GM18907 (cell line): ENCODE measurements around the gene RET.

Source experiments
- ATAC-seq: cut with Tn5 transposase; IDR thresholded peaks from one replicate; pipeline ENCODE4 v1.9.1; 2021; ENCODE audit warnings: mild to moderate bottlenecking, moderate library complexity; ENCODE audit not compliant: unreplicated experiment

The RET gene

DNA sequence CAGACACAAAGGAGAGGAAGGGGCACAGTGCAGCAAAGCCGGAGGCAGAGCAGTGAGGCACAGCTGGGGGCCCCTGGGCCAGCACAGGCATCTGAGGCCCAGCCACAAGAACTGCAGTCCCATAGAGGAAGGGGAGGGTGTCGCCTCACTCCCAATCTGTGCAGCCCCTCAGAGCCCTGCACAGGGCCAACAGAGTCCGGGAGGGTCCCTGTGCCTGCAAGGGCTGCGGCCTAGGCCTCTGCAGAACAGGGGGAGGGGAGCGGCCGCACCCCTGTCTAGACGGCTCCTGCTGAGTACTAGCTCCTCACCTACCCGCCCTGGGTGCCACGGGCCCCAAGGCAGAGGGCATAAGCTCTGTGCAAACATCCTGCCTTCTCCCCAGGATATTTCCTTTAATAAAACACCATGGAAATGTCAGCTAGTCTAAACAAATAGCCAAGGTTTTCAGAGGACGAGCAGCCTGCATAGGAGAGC, 32.4 kb upstream of the RET start:
- ATAC-seq: no peak

DNA sequence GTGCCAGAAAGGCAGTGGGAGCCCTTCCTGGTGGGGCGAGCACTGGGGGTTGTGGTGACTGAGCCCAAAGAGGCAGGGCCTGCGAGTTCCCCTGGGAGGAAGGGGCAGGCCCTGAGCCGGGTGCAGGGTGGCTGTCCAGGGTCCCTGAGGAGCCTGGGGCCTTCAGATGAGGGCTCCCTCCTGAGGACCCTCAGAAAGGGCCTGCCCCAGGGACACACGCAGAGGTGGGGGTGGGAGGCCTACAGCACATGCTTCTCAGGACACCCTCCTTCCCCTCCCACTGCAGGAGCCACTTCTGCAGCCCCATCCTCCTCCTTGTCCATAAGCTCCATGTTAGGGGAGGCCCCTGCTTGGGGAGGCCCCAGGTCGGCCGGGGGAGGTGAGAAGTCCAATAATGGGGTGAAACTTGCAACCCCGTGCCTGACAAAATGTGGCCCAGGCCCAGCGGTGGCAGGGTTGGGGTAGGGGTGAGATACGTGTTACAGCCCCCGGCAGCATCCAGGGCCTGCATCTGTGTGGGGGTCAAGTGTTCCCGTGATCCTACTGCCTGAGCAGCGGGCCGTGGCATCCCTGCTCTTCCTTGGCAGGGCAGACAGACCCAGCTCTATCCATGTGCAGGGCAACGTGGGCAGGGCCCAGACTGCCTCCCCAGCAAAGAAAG, 31.8 kb upstream of the RET start:
- ATAC-seq: no peak

DNA sequence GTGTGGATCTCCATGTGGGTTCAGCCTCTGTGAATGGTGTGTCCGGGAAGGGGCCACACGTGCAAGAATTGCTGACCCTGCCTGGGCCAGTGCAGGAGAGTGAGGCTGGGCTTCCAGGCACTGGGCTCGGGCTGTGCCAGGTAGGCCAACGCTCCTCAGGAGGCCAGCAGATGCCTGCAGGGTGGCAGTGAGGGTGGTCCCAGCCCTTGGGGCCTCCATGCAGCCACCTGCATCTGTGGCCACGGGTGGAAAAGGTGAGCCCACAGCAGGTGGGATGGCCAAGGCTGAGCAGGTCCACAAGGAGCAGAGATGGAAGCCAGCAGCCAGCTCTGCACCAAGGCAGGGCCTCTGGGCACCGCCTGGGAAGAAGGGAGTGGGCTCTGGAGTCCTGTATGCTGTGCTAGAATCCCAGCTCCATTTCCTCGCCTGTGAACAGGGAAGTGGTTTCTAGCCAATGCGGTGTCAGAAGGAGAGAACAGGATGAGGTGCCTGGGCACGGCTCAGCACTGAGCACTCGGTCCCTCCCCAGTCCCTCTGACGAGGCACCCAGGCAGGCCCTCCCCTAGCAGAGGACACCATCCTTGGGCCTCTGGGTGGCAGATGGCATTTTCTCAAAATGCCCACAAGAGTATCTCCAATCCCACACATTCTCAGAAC, 31.1 kb upstream of the RET start:
- no peak for ATAC-seq

DNA sequence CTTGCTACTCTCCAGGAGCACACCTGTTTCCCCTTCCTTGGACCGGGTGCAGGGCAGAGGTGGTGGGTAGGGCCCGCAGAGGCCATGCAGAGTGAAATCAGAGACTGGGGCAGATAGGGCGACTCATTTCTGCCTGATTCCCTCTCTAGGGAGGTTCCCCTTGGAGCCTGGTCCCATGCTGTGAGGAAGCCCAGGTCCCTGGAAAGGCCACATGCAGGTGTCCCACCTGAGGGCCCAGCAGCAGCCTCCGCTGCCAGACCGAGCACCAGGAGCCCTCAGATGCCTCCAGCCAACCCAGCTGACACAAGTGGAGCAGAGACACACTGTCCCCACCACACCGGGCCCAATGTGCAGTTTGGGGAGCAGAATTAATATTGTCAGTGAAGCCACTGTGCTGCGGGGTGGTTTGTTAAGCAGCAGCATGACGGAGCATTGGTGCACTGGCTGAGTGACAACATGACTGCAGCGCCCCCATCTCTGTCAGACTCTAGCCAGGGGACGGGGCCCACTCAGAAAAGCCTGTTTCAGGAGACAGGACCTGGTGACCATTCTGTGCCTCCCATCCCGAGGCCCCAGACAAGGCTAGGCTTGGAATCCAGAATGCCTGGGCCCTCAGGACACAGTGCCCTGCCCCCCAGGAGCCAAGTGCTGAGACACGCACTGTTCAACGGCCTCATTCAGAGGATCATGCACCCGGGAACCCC, 30.4 kb upstream of the RET start:
- no peak for ATAC-seq

DNA sequence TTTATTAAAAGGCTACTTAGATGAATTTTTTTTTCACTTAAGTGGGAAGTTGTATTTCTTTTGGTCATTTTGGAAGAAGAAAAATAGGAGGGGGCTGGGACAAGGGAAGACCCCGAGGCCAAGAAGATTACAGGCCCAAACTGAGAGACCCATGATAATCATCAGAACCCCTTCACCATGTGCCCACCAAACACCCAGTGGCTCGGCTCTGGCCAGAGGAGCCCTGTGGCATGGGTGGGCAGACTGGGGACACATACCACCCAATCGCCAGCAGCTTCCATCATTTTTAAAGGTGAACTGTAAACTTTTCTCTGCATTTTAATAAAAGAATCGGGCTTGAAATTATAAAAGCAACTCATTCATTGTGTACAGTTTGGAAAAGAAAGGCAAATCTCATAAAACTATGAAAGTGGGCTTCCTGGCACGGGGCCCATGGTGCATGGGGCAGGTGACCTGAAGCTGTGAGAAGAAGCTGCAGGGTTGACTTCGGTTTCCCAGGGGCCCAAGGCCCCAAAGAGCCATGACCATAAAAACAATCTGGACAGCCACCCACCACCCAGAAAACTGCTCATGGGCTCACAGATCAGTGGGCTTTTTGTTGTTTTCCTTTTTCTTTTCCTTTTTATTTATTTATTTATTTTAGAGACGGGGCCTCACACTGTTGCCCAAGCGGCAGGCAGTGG, 29.4 kb upstream of the RET start:
- no peak for ATAC-seq

DNA sequence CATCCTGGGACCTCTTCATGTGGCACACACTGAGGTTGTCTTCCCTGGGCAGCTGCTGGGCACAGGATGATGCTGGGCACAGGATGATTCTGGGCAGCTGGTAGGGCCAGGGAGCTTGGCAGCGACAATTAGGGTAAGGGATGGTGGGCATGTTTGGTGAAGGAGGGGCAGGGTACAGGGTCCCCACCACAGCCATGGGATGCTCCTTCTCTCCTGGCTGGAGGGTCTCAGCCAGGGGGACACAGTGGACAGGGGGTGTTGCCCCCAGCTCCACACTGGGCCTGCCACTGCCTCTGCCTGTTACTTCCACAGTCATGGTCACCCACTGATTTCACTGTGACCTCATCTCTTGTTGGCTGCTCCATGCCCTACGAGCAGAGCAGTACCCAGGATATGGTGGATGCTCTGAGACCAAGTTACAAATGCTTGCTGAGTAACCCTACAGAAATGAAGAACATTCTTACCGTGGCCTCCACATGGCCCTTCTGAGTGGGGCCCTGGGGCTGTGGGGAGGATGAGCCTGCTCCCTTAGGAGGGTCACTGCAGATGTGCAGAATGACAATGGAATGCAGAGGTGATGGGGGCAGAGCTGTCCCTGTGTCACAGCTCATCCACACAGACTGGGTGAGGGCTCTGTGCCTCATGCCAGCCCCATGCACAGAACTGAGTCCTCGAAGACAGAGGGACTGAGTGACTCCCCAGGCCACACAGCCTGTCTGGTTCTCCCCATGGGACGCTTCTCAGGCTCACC, 28.4 kb upstream of the RET start:
- ATAC-seq: no peak

DNA sequence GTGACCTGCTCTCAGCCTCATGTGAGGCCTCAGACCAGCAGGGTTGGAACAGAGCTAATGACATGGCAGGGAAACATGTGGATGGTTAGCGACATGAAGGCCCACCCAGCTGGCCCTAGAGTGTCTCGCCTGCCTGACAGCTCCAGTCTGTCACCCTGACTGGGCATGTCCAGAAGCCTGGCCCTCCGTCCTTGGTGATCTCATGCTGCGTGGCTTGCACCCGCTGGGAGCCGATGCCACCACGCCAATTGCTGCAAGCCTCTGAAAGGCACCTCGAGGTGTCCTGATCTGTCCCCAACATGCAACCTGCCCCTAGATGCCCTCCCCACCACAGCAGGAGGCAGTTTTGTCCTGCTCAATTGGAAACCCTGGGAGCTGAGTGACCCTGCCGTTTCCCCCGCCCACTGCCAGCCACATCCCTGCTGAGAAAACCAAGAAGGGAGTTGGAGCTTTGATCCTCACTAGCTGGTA, 27.8 kb upstream of the RET start:
- ATAC-seq: no peak

DNA sequence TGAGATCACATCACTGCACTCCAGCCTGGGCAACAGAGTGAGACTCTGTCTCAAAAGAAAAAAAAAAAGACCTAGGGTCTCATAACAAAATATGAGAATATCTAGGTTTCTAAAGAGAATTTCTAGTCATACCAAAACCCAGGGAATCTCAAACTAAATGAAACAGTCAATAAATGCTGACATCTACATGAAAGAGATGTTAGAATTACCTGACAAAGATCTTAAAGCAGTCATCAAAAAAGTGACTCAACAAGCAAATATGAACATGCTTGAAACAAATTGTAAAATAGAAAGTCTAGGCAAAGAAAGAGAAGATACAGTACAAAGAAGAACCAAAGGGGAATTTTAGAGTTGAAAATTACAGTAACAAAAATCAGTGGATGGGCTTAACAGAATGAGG, 26.9 kb upstream of the RET start:
- ATAC-seq: no peak

DNA sequence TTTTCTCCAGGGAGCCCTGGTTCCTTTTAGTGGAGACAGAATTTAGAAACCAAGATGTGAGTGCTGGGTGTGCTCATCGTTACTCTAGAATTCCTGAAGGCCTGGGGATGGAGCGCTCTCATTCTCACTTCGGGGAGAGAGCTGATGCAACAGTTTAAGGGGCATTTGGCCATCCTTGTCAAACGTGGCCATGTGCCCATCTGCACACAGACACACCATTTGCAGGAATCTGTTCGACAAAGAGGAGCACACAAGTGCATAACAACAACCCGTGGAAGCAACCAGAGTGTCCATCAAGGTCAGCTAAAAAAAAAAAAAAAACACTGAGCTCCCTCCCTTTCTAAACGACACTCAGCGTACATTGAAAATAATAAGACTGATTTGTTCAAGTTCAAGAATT, 23.0 kb upstream of the RET start:
- ATAC-seq: no peak

DNA sequence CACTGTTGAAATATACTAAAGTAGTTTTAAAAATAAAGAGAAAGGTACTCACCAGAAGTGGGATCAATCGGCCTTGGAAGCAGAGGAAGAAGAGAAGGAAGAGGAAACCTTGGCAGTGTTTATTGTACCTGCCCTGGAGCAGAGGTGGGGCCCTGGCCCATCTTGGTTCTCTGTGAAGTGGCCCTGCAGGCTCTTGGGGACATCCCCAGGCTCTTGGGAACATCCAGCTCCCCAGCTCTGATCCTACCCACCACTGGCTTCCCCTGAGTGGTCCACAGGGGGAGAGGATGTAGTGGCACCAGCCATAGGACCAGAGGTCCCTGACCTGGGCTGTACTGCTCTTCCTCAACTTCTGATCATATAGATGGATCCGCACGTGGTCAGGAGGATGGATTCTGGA, 22.3 kb upstream of the RET start:
- ATAC-seq: no peak

DNA sequence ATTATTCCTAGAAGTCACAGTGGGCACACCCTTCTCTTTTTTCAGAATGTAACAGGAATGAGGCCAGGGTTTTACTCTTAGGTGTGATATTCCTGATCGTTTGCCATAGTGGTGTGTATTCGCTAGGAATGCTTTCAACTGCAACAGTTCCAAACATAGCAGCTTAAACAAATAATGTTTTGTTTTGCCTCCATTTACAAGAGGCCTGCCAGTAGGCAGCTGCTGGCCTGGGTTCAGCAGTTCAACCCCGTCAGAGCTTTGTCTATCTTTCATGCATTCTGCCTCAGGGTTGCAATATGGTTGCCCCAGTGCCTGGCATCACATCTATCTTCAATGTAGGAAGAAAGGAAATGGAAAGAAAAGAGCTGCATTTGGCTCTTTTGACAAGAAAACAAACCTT, 21.7 kb upstream of the RET start:
- ATAC-seq: no peak

DNA sequence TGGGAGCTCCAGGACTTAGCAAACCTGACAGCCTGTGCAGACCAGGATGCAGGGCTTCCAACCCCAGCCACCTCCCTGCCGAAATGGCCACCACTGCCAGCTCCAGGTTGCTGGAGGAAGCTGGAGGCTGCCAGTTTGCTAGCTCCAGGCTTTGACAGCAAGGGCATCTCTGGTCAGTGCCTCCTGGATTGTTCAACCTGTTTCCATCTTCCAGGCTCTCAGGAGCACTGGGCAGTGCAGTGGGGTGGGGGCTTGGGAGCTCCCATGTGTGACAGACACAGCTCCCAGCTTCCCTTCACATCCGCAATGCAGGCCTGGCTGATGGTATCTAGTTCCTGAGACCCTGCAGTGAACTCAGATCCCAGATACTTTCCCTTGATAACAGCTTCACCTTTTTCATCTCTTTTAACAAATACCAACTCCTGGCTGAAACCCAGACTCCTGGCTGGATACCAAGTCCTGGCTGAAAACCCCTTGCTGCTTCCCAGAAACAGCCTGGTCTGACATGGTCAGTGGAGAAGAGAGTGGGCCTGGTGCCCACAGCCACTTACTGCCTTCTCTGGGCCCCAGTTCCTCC, 20.8 kb upstream of the RET start:
- ATAC-seq: no peak

DNA sequence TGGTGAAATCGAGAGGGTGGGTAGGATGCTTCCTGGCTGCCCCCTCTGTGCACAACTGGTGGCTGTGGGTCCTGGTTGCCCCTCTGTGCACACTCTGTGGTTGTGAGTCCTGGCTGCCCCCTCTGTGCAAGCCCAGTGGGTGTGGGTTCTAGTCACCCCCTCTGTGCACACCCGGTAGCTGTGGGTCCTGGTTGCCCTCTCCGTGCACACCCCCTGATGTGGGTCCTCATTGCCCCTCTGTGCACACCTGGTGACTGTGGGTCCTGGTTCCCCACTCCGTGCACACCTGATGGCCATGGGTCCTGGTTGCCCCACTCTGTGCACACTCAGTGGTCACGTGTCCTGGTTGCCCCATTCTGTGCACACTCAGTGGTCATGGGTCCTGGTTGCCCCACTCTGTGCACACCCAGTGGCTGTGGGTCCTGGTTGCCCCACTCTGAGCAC, 20.3 kb upstream of the RET start:
- ATAC-seq: no peak

DNA sequence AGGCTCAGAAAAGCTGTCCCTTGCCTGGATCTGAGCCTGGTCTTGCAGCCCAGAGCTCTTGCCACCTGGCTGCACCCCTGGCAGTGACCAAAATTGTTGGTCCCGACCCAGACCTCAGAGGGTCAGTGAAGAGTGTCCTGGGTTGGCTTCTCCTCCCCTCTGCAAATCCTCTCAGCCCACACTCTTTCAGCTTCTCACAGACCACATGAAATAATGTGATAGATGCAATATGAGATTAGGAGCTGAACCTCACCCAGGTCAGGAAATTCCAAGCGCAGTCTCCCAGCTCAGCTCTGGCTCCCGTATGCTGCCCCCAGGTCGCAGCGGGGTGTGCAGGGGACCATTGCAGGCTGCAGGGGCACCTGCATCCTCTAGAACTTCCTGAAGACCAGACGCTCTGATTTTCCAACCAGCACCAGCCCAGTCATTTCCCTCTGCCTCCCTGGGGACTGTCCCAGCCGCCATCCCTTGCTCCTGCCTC, 19.6 kb upstream of the RET start:
- ATAC-seq: no peak

DNA sequence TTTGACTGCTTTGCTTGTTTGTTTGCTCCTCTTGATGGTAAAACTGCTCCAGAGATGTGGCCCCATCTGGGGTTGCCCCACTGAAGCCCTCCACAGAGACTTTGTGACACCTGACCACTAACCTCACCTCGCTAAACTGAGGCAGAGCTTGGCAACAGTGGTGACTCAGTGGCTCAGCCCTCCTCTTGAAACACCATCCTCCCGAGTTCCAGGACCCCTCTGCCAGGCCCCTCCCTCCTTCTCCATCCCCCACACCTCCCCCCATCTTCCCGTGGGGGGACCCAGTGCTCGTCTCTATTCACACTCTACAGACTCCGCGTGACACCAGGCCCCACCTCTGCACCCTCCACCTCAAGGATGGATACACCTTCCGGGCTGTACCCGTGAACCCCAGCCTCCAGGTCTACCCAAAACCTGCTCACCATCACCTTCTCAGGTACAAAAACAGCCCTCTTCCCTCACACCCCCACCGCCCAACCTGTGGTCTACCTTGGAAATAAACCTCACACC, 19.0 kb upstream of the RET start:
- no peak for ATAC-seq

DNA sequence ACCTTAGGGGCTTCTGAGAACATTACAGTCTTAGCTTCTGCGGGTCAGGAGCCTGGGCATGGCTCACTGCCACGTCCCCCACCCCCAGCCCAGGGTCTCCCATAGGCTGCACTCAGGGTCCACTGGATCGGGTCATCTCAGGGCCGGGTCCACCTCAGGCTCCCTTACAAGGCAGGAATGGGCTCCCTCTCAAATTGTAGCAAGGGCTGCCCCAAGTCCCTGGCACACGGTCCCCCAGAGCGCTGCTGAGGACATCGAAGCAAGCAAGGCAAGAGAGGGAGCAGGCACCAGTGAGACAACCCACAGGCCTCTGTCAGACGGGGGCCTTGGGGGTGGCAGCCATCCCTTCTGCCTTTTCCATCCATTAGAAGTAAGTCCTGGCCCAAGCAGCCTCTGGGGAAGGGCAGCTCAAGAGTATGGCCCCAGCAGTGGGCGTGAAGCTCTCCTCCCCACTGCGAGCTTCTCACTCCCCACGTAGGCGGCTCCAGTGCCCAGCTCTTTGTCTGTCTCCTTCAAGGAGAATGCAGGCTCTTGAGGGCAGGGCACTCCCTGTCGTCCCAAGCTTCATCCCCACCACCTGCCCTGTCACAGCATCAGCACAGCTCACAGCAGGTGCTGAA, 18.0 kb upstream of the RET start:
- no peak for ATAC-seq

DNA sequence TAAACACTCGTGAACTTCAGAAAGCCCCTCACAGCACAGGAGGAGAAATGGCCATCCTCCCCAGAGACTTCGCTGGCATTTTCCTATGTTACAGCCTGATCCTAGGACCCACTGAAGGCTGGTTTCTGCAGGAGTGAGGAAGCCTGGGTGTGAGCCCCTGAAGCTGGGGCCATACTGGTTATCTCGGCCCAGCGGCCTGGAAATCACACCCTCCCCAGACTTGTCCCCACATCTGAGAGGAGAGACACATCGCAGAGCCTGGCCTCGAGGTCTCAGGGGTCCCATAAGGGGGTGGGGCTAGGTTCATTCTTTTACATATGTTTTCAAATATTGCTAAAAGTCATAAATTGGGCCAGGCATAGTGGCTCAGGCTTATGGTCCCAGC, 17.5 kb upstream of the RET start:
- no peak for ATAC-seq

DNA sequence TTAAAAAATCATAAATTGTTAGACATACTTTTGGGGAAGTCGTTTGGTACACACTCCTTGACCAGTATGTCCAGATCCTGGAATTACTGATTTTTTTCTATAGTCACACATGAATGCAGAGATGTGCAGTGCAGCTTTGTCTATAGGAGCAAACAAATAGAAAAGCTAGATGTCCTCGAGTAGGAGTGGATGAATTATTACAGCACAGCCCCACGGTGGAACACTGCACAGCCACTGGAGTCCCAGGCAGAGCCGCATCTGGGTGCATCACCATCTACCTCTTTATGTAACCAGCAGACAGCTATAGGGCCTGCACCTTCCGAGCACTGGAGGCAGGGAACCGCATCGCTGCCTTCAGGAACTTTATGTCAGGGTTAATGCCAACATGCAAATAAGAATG, 17.0 kb upstream of the RET start:
- ATAC-seq: no peak

DNA sequence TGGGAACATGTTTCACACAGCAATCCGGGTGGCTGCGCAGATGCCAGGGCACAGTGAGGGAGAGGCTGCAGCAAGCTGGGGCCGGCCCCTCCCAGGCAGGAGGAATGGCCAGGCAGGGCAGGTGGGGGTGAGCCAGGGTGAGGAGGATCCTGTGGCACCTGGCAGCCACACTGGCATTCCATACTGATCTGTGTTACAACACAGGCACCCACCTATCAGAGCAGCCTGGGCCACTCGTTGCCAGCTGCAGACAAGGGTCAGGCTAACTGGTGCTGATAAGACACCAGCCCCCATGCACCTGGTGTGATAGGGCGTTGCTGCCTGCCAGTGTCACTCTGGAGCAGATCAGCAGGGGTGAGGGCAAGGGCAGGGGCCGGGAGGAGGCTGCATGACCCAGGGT, 16.6 kb upstream of the RET start:
- ATAC-seq: no peak

DNA sequence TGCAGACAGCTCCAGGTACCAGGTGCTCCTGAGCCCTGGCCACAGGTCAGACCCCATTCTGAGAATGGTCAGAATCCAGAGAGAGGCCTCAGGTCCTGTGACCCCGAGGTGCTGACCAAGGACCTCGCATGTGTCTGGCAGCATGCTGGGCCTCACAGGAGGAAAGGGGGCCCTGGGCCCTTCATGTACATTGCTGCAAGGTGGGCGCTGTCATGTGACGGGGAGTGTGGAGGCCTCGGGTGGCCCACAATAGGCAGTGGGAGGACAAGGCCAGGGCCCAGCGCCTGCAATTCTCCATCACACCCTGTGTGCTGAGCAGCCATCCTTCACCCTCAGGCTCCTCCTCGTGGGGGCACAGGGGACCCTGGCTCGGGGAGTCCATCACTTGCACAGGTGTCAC, 15.5 kb upstream of the RET start:
- ATAC-seq: no peak
